Lower leg skin (tissue), 4 donors: ENCODE results near the gene GAP43. TPM values are rescaled to one million over a fixed set of nuclear protein-coding genes. Genes with fewer than 3 reads are reported as not detected.

ENCODE experiments used
- DNase-seq, 2 donors: peaks; one replicate each; pipeline ENCODE4 v3.0.0-alpha.2; 2019; ENCODE audit warnings: low spot score in 2 of 2
- H3K4me3 ChIP-seq: fragments of 200-600 bp; sonication (generic); 2 replicates; pipeline ENCODE4 v1.5.1; 2017; ENCODE audit warnings: mild to moderate bottlenecking, low read depth; ENCODE audit not compliant: poor library complexity, severe bottlenecking
- POLR2A ChIP-seq, 2 donors: fragments of 450-650 bp; IDR thresholded peaks; one replicate each; pipeline ENCODE4 v1.6.1; 2016 to 2017; ENCODE audit warnings: antibody characterized with exemption in 2 of 2, mild to moderate bottlenecking in 1 of 2, moderate library complexity in 1 of 2
- WGBS, 2 donors: methylation state at CpG; one replicate each; pipeline ENCODE4 v1.1.5; 2018; 5-methylcytosine and 5-hydroxymethylcytosine counted together
- intact Hi-C: fragments of 100-400 bp; cut with DNase I; formaldehyde crosslinking; loops from one replicate; pipeline ENCODE4 v1.15.0; 2023; ENCODE audit warnings: low total_unique reads
- total RNA-seq, 4 donors: library from RNA; depleted of rRNA; stranded (reverse); fragments of >200 nt; gene quantifications; one replicate each; pipeline ENCODE4 v1.1.0, GENCODE V29; 2016
- TF ChIP-seq, protein P1 (sequence below), 3 donors: fragments of 450-650 bp; IDR thresholded peaks; one replicate each; pipeline ENCODE4 v1.5.1; 2016; ENCODE audit warnings: antibody characterized with exemption in 3 of 3, mild to moderate bottlenecking in 3 of 3, moderate library complexity in 2 of 3

GAP43 gene
- total RNA-seq, 4 donors from 2014 or later: 0.13 TPM; not detected in 3

DNA sequence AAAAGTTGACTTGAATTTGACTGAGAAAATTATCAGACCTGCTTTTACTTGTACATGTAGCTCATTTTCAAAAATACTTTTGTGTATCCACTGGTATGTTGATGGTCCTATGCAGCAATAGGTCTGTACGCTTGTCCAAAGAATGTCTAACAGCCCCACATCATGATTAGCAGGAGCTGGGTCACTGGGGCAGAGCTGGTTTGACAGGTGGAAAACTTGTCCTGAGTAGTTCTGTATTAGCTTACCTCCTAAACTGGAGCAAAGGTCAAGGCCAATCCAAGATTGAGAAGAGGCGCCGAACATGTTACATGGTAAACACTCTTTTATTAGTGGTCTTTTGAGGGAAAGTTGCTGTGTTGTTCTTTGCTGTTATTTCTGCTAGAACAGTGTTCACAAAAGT is 50.6 kb downstream of the GAP43 start:
- no peak overlapping the region for H3K4me3 ChIP-seq
- TF ChIP-seq, protein P1, sequence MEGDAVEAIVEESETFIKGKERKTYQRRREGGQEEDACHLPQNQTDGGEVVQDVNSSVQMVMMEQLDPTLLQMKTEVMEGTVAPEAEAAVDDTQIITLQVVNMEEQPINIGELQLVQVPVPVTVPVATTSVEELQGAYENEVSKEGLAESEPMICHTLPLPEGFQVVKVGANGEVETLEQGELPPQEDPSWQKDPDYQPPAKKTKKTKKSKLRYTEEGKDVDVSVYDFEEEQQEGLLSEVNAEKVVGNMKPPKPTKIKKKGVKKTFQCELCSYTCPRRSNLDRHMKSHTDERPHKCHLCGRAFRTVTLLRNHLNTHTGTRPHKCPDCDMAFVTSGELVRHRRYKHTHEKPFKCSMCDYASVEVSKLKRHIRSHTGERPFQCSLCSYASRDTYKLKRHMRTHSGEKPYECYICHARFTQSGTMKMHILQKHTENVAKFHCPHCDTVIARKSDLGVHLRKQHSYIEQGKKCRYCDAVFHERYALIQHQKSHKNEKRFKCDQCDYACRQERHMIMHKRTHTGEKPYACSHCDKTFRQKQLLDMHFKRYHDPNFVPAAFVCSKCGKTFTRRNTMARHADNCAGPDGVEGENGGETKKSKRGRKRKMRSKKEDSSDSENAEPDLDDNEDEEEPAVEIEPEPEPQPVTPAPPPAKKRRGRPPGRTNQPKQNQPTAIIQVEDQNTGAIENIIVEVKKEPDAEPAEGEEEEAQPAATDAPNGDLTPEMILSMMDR (IDR thresholded peaks at IDR 0.05): no peak
- TF ChIP-seq POLR2A (IDR thresholded peaks at IDR 0.05): no peak
- no peak for DNase-seq
- 91 to 95% methylated on average over 3 of the region's 3 CpGs for WGBS, 2 donors
- intact Hi-C loops: no loop called here

DNA sequence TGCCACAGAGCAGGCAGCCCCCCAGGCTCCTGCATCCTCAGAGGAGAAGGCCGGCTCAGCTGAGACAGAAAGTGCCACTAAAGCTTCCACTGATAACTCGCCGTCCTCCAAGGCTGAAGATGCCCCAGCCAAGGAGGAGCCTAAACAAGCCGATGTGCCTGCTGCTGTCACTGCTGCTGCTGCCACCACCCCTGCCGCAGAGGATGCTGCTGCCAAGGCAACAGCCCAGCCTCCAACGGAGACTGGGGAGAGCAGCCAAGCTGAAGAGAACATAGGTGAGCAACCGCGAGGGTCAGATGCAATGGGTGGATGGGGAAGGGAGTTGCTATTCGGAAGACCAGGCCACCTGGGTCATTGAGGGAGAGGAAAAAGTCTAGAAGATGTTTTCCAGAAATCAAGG is 53.0 kb downstream of the GAP43 start:
- TF ChIP-seq, protein P1 (IDR thresholded peaks at IDR 0.05): no peak
- TF ChIP-seq POLR2A (IDR thresholded peaks at IDR 0.05): no peak
- H3K4me3 ChIP-seq: no peak overlapping the region
- WGBS, 2 donors: 88 to 94% methylated on average over 9 of the region's 9 CpGs
- DNase-seq: no peak
- intact Hi-C loops: no loop called here

DNA sequence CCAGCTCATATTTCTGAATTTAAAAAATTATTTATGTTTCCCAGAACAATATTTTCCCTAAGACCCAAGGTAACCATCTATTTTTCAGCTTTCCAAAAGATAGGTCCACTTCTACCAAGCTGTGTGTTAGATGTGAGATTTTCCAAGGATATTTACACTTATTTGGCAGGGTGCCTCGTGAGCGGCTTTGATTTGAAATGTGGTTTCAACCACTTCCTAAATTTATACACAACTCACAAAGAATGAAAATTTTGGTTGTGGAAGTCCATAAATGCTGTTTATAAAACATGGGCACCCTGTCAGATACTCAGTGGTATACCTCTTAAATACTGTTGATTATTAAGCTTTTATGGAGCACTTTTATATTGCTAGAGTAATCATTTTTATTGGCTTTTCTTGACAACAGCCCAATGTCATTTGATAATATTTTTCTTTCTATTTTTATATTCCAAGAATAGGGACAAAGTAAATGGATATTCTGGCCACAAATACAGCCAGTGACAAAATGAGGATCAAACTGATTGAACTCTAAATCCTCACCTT is 57.6 kb downstream of the GAP43 start:
- intact Hi-C loops: no loop called here
- 23 to 38% methylated on average over 2 of the region's 2 CpGs for WGBS, 2 donors
- no peak for DNase-seq
- H3K4me3 ChIP-seq: no peak overlapping the region
- no peak for TF ChIP-seq POLR2A (IDR thresholded peaks at IDR 0.05)
- TF ChIP-seq, protein P1 (IDR thresholded peaks at IDR 0.05): no peak

DNA sequence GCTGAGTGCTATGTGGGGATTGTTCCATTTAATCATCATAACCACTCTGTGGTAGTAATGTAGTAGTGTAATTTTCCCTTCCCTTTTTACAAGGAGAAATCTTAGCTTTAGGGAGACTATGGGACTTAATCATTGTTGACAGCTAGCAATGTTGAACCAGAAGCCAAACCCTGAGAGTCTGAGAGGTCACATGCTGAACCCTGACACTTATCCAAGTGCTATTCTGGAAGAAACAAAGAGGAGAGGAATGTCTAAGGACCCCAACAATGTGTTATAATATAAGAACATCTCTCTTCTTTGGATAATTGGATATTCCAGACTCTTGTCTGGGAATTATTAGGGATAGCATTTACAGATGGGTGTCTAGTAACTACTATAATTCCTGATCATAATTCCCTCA is 58.4 kb downstream of the GAP43 start:
- TF ChIP-seq, protein P1 (IDR thresholded peaks at IDR 0.05): no peak
- no peak for TF ChIP-seq POLR2A (IDR thresholded peaks at IDR 0.05)
- H3K4me3 ChIP-seq: no peak overlapping the region
- no peak for DNase-seq
- intact Hi-C loops: no loop called here

DNA sequence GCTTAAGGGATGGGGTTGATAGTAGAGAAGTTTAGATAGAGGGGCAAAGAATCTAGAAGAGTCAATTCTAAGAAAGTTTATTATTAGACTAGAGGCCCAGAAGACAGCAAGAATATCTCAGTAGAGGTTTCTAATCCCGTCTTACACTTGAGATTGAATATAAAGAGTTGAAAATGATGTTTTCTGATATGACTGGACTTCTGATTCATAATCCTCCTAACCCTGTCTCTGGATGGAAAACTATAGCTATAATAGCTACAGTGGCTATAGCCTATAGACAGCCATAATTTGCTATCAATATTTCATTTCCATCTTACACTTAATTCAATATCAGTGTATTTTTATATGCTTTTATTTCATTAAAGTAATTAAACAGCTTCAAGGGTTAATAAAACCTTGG is 60.0 kb downstream of the GAP43 start:
- WGBS, 2 donors: 97% methylated on average over 1 of the region's 1 CpG
- TF ChIP-seq POLR2A (IDR thresholded peaks at IDR 0.05): no peak
- TF ChIP-seq, protein P1 (IDR thresholded peaks at IDR 0.05): no peak
- DNase-seq: no peak
- no peak overlapping the region for H3K4me3 ChIP-seq
- intact Hi-C loops: no loop called here

DNA sequence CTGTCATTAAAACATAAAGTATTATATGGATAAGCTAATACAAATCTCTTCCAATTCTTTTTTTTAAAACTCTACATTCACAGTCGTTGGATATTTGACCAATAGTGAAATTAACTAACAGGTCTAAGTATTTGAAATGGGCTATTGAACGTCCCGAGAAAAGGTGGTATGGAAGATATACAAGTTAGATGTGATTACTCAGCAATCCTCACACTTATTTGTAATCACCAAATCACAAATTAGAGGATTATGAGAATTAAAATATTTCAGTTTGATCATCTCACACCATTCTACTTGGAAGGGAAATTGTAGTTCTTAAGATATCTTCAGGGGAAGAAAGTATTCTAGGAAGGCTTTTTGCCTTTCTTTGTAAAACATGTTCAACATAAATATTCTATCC is 60.5 kb downstream of the GAP43 start:
- 89 to 93% methylated on average over 3 of the region's 3 CpGs for WGBS, 2 donors
- H3K4me3 ChIP-seq: no peak overlapping the region
- no peak for DNase-seq
- intact Hi-C loops: no loop called here
- TF ChIP-seq POLR2A (IDR thresholded peaks at IDR 0.05): no peak
- TF ChIP-seq, protein P1 (IDR thresholded peaks at IDR 0.05): no peak
